Measurements from ENCODE around the gene KLHL6. TPM values are rescaled to one million over a fixed set of nuclear protein-coding genes. Genes with fewer than 3 reads are reported as not detected.

KLHL6 gene
- total and polyA plus RNA-seq, 4 donors, result 0.18 to 6.8 (median 2.9) TPM

DNA sequence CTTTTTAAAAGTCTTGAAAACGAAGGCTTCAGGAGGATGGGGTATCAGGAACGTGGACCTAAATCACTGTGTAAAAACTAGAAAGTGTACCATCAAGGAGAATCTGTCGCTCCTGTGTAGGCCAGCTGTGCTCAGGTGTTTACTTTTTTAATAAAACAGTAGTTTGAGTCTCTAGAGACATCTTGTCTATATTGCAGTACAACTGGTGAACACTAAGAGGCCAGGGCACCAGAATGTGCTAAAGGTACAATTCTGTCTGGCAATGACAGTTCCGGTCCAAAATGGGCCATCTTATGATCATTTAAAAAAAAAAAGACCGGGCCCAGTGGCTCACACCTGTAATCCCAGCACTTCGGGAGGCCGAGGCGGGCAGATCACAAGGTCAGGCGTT is 65.3 kb downstream of the KLHL6 start:
- DNase-seq (no peak), ATAC-seq (ENCODE audit: low FRiP score) (no peak)
- Histone ChIP-seq H3K4me3 (ENCODE audit: low read length in 2 of 2) (no peak overlapping the region), H3K4me1 (ENCODE audit: control insufficient read depth in 1 of 2, insufficient read depth in 2 of 2, low read length in 2 of 2) (no peaks in the 10 kb centered on the region), H3K36me3 (ENCODE audit: control insufficient read depth in 1 of 2, insufficient read depth in 2 of 2, low read length in 1 of 2) (no peaks in the 10 kb centered on the region), H3K27me3 (ENCODE audit: control insufficient read depth in 1 of 2, insufficient read depth in 2 of 2, low read length in 1 of 2) (no peaks in the 10 kb centered on the region), H3K27ac (ENCODE audit: low read depth in 1 of 2, low read length in 2 of 2) (no peak overlapping the region), H3K9me3 (ENCODE audit: control insufficient read depth, low read length) (no peaks in the 10 kb centered on the region)
- intact Hi-C loops (cut with DNase I), result no loop called here
- WGBS, 2 donors, result 92 to 95% methylated on average over 9 of the region's 9 CpGs

DNA sequence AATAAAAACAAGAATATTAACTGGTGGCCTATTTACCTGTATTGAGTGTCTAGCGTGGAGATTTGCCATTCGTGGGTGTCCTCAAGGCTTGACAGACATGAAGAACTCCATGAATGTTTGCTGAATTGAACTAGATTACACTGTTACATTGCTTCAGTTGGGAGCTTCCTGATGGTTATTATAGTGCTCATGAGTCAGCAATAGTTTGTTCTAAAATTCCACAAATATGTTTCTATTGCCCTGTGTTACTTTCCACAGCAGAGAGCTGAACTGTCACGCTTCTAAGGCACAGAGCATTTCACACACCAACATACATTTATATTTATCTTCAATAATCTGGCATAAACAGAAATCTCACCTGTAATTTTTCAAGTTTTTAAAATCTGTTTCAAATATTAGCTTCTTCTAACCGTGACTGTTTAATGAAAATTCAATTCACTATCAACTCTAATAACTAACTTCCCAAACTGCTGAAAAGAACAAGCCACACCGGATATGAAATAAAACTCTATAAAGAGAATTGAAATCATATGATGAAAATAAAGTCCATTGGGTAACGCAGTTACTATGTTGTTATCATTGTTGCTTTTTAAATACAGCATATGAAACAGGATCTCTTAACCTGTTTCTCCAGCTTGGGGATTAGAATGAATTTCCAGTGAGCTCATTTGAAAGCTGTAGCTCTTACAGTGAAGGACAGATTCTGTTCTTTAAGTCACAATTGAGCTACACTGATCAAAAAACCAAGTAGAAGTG is 65.9 kb downstream of the KLHL6 start:
- Histone ChIP-seq H3K36me3 (ENCODE audit: control insufficient read depth in 1 of 2, insufficient read depth in 2 of 2, low read length in 1 of 2) (no peaks in the 10 kb centered on the region), H3K4me3 (ENCODE audit: low read length in 2 of 2) (no peak overlapping the region), H3K4me1 (ENCODE audit: control insufficient read depth in 1 of 2, insufficient read depth in 2 of 2, low read length in 2 of 2) (no peaks in the 10 kb centered on the region), H3K9me3 (ENCODE audit: control insufficient read depth, low read length) (no peaks in the 10 kb centered on the region), H3K27me3 (ENCODE audit: control insufficient read depth in 1 of 2, insufficient read depth in 2 of 2, low read length in 1 of 2) (no peaks in the 10 kb centered on the region), H3K27ac (ENCODE audit: low read depth in 1 of 2, low read length in 2 of 2) (no peak overlapping the region)
- 68 to 83% methylated on average over 6 of the region's 6 CpGs for WGBS, 2 donors
- DNase-seq (no peak), ATAC-seq (ENCODE audit: low FRiP score) (no peak)
- intact Hi-C loops (cut with DNase I), result no loop called here

DNA sequence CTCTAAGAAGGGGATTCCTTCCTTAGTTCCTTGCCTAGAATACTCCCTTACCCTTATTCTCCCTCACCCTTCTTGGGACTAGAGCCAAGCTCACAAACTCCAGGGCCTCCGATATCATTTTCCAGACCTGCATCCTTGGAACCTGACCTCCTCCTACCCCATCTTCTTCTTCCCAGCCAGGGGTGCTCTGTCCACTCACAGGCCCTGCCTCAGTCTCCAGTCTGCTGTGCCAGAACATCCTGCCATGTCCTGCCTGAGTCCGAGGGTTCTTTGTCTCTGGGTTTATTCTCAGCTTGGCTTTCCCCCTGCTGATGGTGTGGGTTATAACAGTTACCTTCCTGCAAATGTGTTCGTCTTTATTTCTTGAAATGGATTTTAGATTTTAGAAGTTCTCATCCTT is 67.2 kb downstream of the KLHL6 start:
- Histone ChIP-seq H3K36me3 (ENCODE audit: control insufficient read depth in 1 of 2, insufficient read depth in 2 of 2, low read length in 1 of 2) (no peaks in the 10 kb centered on the region), H3K4me3 (ENCODE audit: low read length in 2 of 2) (no peak overlapping the region), H3K27ac (ENCODE audit: low read depth in 1 of 2, low read length in 2 of 2) (no peak overlapping the region), H3K27me3 (ENCODE audit: control insufficient read depth in 1 of 2, insufficient read depth in 2 of 2, low read length in 1 of 2) (no peaks in the 10 kb centered on the region), H3K4me1 (ENCODE audit: control insufficient read depth in 1 of 2, insufficient read depth in 2 of 2, low read length in 2 of 2) (no peaks in the 10 kb centered on the region), H3K9me3 (ENCODE audit: control insufficient read depth, low read length) (no peaks in the 10 kb centered on the region)
- no peak for ATAC-seq (ENCODE audit: low FRiP score)
- intact Hi-C loops (cut with DNase I), result no loop called here
- 86 to 87% methylated on average over 3 of the region's 3 CpGs for WGBS, 2 donors
- DNase-seq, result no peak

DNA sequence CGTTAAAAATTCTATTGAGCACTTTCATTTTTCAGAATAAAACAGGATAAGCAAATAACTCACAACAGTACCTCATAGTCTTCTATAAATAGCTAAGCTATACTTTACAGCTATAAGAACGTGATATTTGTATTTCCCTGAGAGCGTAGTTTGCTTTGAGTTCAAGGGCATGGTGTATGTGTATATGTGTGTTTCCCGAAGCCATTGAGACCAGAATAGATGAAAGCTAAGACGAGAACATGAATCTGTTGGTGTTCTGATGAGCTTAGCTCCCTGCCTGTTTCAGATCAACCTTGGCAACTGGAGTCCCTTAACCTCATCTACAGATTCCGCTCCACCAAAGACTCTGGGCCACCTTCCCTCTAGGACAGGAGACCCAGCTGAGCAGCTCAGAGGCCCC is 67.6 kb downstream of the KLHL6 start:
- no peak for ATAC-seq (ENCODE audit: low FRiP score)
- Histone ChIP-seq H3K36me3 (ENCODE audit: control insufficient read depth in 1 of 2, insufficient read depth in 2 of 2, low read length in 1 of 2) (no peaks in the 10 kb centered on the region), H3K27me3 (ENCODE audit: control insufficient read depth in 1 of 2, insufficient read depth in 2 of 2, low read length in 1 of 2) (no peaks in the 10 kb centered on the region), H3K4me3 (ENCODE audit: low read length in 2 of 2) (no peak overlapping the region), H3K9me3 (ENCODE audit: control insufficient read depth, low read length) (no peaks in the 10 kb centered on the region), H3K4me1 (ENCODE audit: control insufficient read depth in 1 of 2, insufficient read depth in 2 of 2, low read length in 2 of 2) (no peaks in the 10 kb centered on the region), H3K27ac (ENCODE audit: low read depth in 1 of 2, low read length in 2 of 2) (no peak overlapping the region)
- intact Hi-C loops (cut with DNase I), result no loop called here
- DNase-seq, result no peak
- 62% methylated on average over 6 of the region's 6 CpGs for WGBS, 2 donors

DNA sequence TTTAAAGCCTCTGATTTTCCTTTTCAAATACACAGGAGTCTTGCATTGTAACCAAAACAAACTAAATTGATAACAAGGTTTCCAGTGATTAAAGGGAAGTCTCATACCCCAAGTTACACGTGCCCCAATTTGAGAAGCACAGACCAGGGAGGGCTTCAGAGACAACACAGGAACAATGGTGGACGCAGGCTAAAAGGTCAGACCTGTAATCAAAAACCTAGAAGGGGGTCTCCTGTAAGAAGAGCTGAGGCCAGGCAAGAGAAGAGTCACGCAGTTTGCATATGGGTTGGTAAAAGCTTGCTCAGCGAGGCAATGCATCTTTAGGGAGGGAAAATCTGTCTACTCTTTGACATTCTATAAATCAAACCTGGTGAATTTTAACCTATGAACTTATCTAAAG is 68.5 kb downstream of the KLHL6 start:
- H3K4me1 ChIP-seq (ENCODE audit: control insufficient read depth in 1 of 2, insufficient read depth in 2 of 2, low read length in 2 of 2), result no peaks in the 10 kb centered on the region
- no peak overlapping the region for H3K27ac ChIP-seq (ENCODE audit: low read depth in 1 of 2, low read length in 2 of 2)
- H3K36me3 ChIP-seq (ENCODE audit: control insufficient read depth in 1 of 2, insufficient read depth in 2 of 2, low read length in 1 of 2), result no peaks in the 10 kb centered on the region
- no peak overlapping the region for H3K4me3 ChIP-seq (ENCODE audit: low read length in 2 of 2)
- no peak for DNase-seq
- ATAC-seq (ENCODE audit: low FRiP score), result no peak
- H3K27me3 ChIP-seq (ENCODE audit: control insufficient read depth in 1 of 2, insufficient read depth in 2 of 2, low read length in 1 of 2), result no peaks in the 10 kb centered on the region
- intact Hi-C loops (cut with DNase I), result no loop called here
- 65 to 72% methylated on average over 4 of the region's 4 CpGs for WGBS, 2 donors
- H3K9me3 ChIP-seq (ENCODE audit: control insufficient read depth, low read length), result no peaks in the 10 kb centered on the region

DNA sequence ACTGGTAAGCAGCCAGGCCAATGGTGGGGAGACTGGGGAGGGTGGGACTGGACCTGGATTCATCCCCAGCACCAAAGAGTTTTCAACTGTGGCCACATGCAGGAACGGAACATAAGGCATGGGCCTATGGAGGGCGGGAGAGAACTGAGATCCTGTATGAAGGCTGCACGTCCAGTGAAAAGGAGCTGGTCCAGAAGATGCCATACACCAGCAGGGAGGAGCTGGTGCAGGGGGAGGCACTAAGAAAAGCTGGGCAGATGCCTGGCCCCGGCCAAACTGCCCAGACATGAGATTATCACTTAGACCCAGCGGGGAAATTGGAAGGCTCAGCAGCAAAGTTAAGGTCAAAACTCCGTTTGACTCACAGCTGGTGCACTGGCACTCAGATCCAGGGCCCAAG is 69.0 kb downstream of the KLHL6 start:
- ATAC-seq (ENCODE audit: low FRiP score), result no peak
- H3K36me3 ChIP-seq (ENCODE audit: control insufficient read depth in 1 of 2, insufficient read depth in 2 of 2, low read length in 1 of 2), result no peaks in the 10 kb centered on the region
- no peak overlapping the region for H3K4me3 ChIP-seq (ENCODE audit: low read length in 2 of 2)
- intact Hi-C loops (cut with DNase I), result no loop called here
- H3K27me3 ChIP-seq (ENCODE audit: control insufficient read depth in 1 of 2, insufficient read depth in 2 of 2, low read length in 1 of 2), result no peaks in the 10 kb centered on the region
- H3K9me3 ChIP-seq (ENCODE audit: control insufficient read depth, low read length), result no peaks in the 10 kb centered on the region
- no peaks in the 10 kb centered on the region for H3K4me1 ChIP-seq (ENCODE audit: control insufficient read depth in 1 of 2, insufficient read depth in 2 of 2, low read length in 2 of 2)
- DNase-seq, result no peak
- 83 to 85% methylated on average over 6 of the region's 6 CpGs for WGBS, 2 donors
- H3K27ac ChIP-seq (ENCODE audit: low read depth in 1 of 2, low read length in 2 of 2), result no peak overlapping the region

DNA sequence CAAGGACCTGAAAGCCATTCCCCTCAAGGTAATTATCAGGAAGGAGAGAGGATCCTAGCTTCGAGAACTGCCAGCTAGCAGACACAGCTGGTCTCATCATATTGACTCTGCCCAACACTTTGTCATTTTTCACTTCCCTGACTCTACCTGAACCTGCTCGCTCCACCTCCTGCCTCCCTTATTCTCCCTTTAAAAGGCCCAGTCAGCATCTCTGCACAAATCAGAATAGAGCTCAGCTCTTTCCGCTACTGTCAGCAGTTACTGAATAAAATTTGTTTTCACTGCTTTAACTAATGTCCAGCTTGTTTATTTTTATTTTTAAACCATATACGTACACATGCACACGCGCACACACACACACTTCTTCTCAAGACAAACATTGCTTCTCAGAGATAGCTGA is 69.9 kb downstream of the KLHL6 start:
- ATAC-seq (ENCODE audit: low FRiP score) (no peak), DNase-seq (no peak)
- no peak overlapping the region for H3K27ac ChIP-seq (ENCODE audit: low read depth in 1 of 2, low read length in 2 of 2)
- intact Hi-C loops (cut with DNase I), result no loop called here
- WGBS, 2 donors, result 93 to 94% methylated on average over 6 of the region's 6 CpGs
- H3K27me3 ChIP-seq (ENCODE audit: control insufficient read depth in 1 of 2, insufficient read depth in 2 of 2, low read length in 1 of 2), result no peaks in the 10 kb centered on the region
- H3K4me3 ChIP-seq (ENCODE audit: low read length in 2 of 2), result no peak overlapping the region
- H3K36me3 ChIP-seq (ENCODE audit: control insufficient read depth in 1 of 2, insufficient read depth in 2 of 2, low read length in 1 of 2), result no peaks in the 10 kb centered on the region
- no peaks in the 10 kb centered on the region for H3K4me1 ChIP-seq (ENCODE audit: control insufficient read depth in 1 of 2, insufficient read depth in 2 of 2, low read length in 2 of 2)
- H3K9me3 ChIP-seq (ENCODE audit: control insufficient read depth, low read length), result no peaks in the 10 kb centered on the region

DNA sequence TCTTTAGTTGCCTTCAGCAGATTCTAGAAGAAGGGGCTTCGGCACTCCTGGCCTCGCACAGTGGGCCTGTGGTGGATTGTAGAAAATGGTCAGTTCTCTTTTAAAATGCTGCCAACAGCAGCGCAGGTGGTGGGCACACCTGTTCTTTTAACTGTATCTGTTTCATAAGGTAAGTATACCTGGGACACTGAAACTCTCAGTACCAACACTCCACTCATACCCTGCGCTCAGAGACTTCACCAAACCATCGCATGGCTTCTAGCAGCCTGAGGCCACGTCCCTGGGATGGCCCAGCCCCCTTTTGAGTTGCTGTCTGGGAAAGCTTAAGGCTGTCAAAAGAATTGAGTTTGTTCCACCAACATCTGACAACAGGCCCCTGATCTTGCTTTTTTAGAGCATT is 70.4 kb downstream of the KLHL6 start:
- Histone ChIP-seq H3K27ac (ENCODE audit: low read depth in 1 of 2, low read length in 2 of 2) (no peak overlapping the region), H3K27me3 (ENCODE audit: control insufficient read depth in 1 of 2, insufficient read depth in 2 of 2, low read length in 1 of 2) (no peaks in the 10 kb centered on the region), H3K4me3 (ENCODE audit: low read length in 2 of 2) (no peak overlapping the region), H3K4me1 (ENCODE audit: control insufficient read depth in 1 of 2, insufficient read depth in 2 of 2, low read length in 2 of 2) (no peaks in the 10 kb centered on the region), H3K9me3 (ENCODE audit: control insufficient read depth, low read length) (no peaks in the 10 kb centered on the region), H3K36me3 (ENCODE audit: control insufficient read depth in 1 of 2, insufficient read depth in 2 of 2, low read length in 1 of 2) (no peaks in the 10 kb centered on the region)
- WGBS, 2 donors, result 95% methylated on average over 6 of the region's 6 CpGs
- ATAC-seq (ENCODE audit: low FRiP score) (no peak), DNase-seq (no peak)
- intact Hi-C loops (cut with DNase I), result no loop called here

DNA sequence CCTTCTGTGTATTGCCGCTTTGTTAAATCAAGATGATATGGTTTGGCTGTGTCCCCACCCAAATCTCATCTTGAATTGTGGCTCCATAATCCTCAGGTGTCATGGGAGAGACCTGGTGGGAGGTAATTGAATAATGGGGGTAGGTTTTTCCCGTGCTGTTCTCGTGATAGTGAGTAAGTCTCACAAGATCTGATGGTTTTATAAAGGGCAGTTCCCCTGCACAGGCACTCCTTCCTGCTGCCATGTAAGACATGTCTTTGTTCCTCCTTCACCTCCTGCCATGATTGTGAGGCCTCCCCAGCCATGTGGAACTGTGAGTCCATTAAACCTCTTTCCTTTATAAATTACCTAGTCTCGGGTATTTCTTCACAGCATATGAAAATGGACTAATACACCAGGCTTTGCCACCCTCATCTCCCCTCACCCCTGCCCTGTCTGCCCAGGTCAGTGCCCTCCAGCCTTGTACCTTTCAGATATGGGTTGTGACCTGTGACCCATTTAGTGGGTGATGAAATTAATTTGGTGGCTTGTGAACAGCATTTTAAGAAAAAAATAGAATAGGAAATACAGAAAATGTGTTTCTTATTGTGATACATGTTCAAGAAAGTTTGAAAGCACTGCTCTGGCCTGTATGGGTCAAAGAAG is 71.0 kb downstream of the KLHL6 start:
- Histone ChIP-seq H3K9me3 (ENCODE audit: control insufficient read depth, low read length) (no peaks in the 10 kb centered on the region), H3K36me3 (ENCODE audit: control insufficient read depth in 1 of 2, insufficient read depth in 2 of 2, low read length in 1 of 2) (no peaks in the 10 kb centered on the region), H3K27ac (ENCODE audit: low read depth in 1 of 2, low read length in 2 of 2) (no peak overlapping the region), H3K4me3 (ENCODE audit: low read length in 2 of 2) (no peak overlapping the region), H3K27me3 (ENCODE audit: control insufficient read depth in 1 of 2, insufficient read depth in 2 of 2, low read length in 1 of 2) (no peaks in the 10 kb centered on the region), H3K4me1 (ENCODE audit: control insufficient read depth in 1 of 2, insufficient read depth in 2 of 2, low read length in 2 of 2) (no peaks in the 10 kb centered on the region)
- intact Hi-C loops (cut with DNase I), result no loop called here
- 93 to 96% methylated on average over 4 of the region's 4 CpGs for WGBS, 2 donors
- no peak for DNase-seq
- ATAC-seq (ENCODE audit: low FRiP score), result no peak

Measured in aorta (tissue), 5 donors.